ENCODE data around the gene MSH5.

Gene MSH5

GRCh38 chr6:31712296-31712695, 27.5 kb upstream of the MSH5 start:
- no peak for DNase-seq (ENCODE audit: low read depth in 2 of 2, low spot score in 1 of 2)

- DNase-seq (ENCODE audit: low read depth in 2 of 2, low spot score in 1 of 2): no peak
Observed at GRCh38 chr6:31713465-31713864, 26.3 kb upstream of the MSH5 start.

- no peak for DNase-seq (ENCODE audit: low read depth in 2 of 2, low spot score in 1 of 2)
Observed at GRCh38 chr6:31713991-31714684, 25.7 kb upstream of the MSH5 start.

GRCh38 chr6:31715022-31715958, 24.5 kb upstream of the MSH5 start, which contains the start of gene LY6G6D:
LY6G6D (plus strand) TSS chr6:31715348; CDS start chr6:31715356, 8 bp downstream.
- no peak for DNase-seq (ENCODE audit: low read depth in 2 of 2, low spot score in 1 of 2)

GRCh38 chr6:31717499-31718222, 22.1 kb upstream of the MSH5 start:
- no peak for DNase-seq (ENCODE audit: low read depth in 2 of 2, low spot score in 1 of 2)

GRCh38 chr6:31718265-31718664, 21.5 kb upstream of the MSH5 start:
- DNase-seq (ENCODE audit: low read depth in 2 of 2, low spot score in 1 of 2): no peak

DNA sequence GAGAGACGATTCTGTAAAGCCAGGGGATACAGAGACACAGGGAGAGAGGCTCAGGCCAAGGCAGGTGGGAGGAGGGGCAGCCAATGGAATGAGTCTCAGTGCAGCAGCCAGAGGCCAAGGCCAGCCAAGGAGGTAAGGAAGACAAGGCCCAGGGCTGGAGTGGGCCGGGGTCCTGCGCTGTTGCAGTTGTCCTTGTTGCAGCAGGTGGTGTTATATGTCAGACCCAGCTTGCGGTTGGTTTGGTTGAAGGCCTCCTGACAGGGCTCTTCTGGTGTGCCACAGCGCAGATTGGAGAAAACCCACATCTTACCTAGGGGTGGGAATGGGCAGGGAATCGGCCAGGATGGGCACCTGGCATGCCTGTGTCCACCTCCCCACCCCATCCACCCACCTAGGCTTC, 20.8 kb upstream of the MSH5 start:
- no peak for DNase-seq (ENCODE audit: low read depth in 2 of 2, low spot score in 1 of 2)

DNA sequence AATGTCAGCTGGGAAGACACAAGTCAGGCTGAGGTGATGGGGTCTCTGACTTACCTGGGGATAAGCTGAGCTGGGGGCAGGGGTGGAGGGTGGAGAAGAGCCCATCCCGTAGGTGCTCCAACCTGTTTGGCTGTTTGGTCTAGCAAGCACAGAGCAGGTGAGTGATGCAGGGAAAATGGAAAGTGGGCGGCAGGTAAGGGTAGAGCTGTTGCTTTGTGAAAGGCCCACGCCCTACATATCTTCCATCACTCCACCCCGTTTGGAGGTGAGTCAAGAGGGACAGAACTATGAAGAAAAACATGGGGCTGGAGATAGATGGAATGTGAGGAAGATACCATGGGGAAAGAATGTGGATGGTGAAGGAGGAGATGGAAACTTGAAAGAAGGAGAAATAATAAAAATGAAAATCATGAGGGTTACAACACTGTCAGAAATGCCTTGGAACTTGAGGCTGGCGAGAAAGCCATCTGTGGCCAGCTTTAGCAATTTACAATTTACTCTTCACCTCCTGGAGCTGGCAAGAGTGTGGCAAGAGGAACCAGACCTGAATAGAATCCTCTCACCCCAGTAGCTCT, 19.5 kb upstream of the MSH5 start:
- DNase-seq (ENCODE audit: low read depth in 2 of 2, low spot score in 1 of 2): no peak

GRCh38 chr6:31721351-31722020, 18.3 kb upstream of the MSH5 start, which contains the start of gene LY6G6C:
LY6G6C (minus strand) TSS chr6:31721746; CDS start chr6:31721679, 67 bp downstream.
- no peak for DNase-seq (ENCODE audit: low read depth in 2 of 2, low spot score in 1 of 2)

DNA sequence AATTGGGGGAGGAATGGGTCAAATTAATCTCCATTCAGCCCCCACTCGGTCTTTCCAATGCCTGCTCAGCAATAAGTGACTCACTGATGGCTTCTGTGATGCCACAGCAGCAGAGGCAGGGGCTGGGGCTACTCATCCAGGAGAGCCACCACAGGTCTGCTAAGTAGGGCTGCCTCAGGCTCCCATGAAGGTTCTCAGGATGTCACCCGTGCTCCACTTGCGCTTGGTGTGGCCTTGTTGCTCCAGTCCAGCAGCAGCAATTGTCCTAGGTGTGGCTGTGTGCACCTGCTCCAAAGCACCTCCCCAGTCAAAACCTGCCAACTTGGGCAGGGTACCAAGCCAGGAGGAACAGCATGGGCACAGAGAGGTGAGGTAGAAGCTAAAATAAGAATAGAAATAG, 17.6 kb upstream of the MSH5 start:
- no peak for DNase-seq (ENCODE audit: low read depth in 2 of 2, low spot score in 1 of 2)

DNA sequence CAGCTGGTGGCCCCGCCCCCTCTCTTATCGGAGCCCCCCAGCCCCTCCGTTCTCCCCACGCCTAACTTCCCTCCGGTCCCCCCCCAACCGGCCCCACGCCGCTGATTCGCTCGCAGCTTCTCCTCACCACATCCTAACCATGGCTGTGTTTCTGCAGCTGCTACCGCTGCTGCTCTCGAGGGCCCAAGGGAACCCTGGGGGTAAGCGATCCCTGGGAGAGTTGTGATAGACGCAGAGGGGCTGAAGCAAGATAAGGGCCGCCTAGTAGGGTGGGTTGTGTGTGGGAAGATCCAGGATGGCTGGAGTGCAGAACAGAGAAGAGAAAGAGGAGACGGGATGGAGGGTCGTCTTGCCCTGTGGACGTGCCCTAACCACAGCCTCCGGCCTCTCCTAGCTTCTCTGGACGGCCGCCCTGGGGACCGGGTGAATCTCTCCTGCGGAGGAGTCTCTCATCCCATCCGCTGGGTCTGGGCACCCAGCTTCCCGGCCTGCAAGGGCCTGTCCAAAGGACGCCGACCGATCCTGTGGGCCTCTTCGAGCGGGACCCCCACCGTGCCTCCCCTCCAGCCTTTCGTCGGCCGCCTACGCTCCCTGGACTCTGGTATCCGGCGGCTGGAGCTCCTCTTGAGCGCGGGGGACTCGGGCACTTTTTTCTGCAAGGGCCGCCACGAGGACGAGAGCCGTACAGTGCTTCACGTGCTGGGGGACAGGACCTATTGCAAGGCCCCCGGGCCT, 16.4 kb upstream of the MSH5 start, which contains the start of gene MPIG6B:
TSS of gene MPIG6B (plus strand) at position 129 of the 735 bp plus-strand sequence. CDS start at position 140, 11 bp downstream.
- DNase-seq (ENCODE audit: low read depth in 2 of 2, low spot score in 1 of 2): no peak

GRCh38 chr6:31723980-31724691, 15.7 kb upstream of the MSH5 start:
- DNase-seq (ENCODE audit: low read depth in 2 of 2, low spot score in 1 of 2): no peak

- DNase-seq (ENCODE audit: low read depth in 2 of 2, low spot score in 1 of 2): no peak
Observed at GRCh38 chr6:31725502-31726350, 14.1 kb upstream of the MSH5 start.

DNA sequence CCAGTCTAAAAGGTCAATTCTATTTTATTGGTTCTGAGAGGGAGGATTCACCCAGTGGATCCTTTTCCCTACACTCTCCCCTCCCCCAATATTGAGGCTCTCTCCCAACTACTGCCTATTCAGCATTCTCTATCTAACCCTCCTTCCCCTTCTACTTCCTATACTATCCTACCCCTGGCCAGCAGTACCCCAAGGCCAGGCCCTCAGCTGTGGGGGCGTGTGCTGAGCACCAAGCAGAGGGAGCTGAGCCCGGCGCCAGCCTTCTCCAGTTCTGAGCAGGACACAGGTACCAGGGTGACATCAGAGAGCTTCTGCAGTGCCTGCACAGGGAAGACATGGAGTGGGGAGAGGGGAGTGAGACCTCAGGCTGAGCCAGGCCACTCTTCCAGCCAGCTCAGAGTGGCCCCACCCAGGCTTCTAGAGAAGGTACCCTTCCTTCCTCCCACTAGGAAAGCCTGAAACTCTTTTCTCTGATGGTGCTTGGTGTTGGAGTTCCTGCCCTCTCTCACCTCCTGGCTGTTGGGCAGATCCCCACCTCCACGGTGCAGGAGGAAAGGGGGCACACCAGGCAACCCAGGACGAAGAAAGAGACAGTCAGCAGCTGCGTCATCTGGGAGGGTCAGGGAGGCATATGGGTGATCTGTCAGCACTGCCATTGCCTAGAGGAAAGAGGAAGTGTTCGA, 12.6 kb upstream of the MSH5 start:
- no peak for DNase-seq (ENCODE audit: low read depth in 2 of 2, low spot score in 1 of 2)

- DNase-seq (ENCODE audit: low read depth in 2 of 2, low spot score in 1 of 2): no peak
Observed at GRCh38 chr6:31727717-31728671, 11.8 kb upstream of the MSH5 start.

GRCh38 chr6:31728767-31729514, 10.9 kb upstream of the MSH5 start, which contains the start of gene DDAH2:
DDAH2 (minus strand) TSS chr6:31729299; CDS start chr6:31729161, 138 bp downstream.
- DNase-seq (ENCODE audit: low read depth in 2 of 2, low spot score in 1 of 2): peak in 1 of 2 donors; percentile 65

Measured in stimulated activated CD8-positive, alpha-beta memory T cell treated with anti-CD3 and anti-CD28 coated beads, Interleukin-4, amount 100 ng/mL, for 1 hour (primary cell).